ENCODE results near the gene RRH. TPM values are rescaled to one million over a fixed set of nuclear protein-coding genes. Genes with fewer than 3 reads are reported as not detected.

The RRH gene
- total and polyA plus RNA-seq, 2 of the 4 experiments (the other 2 are of a cell fraction): 0.05 TPM; not detected in 1

- Histone ChIP-seq H3K27ac (ENCODE audit: insufficient read depth, low read length) (no peak overlapping the region), H3K9me3 (ENCODE audit: control insufficient read depth, insufficient read depth, low read length) (no peaks in the 10 kb centered on the region), H2BK20ac (ENCODE audit: low read depth, low read length) (no peak overlapping the region), H3K4me3 (ENCODE audit: insufficient read depth, low read depth, low read length) (no peak overlapping the region), H2AK5ac (ENCODE audit: low read depth, low read length) (no peak overlapping the region), H3K4me2 (ENCODE audit: low read depth, low read length) (no peak overlapping the region), H3K4ac (ENCODE audit: low read depth, low read length) (no peak overlapping the region), H3K36me3 (ENCODE audit: control insufficient read depth, insufficient read depth, low read length) (no peaks in the 10 kb centered on the region), H3K79me1 (ENCODE audit: low read depth in 1 of 2, low read length in 2 of 2) (no peaks in the 10 kb centered on the region), H2AK9ac (replicated peaks; ENCODE audit: low read depth, low read length, poor library complexity) (no peak overlapping the region), H2BK15ac (ENCODE audit: low read depth, low read length) (no peak overlapping the region), H2BK120ac (ENCODE audit: low read depth, low read length) (no peak overlapping the region), H3K4me1 (ENCODE audit: control insufficient read depth, insufficient read depth, low read length) (no peaks in the 10 kb centered on the region), H3K27me3 (ENCODE audit: control insufficient read depth, insufficient read depth, low read length) (peaks cover 1% of the 10 kb centered on the region; the same call in 1 of the 2 replicates), H3K18ac (ENCODE audit: low read depth, low read length) (no peak overlapping the region), H2BK5ac (ENCODE audit: low read depth, low read length, poor library complexity, severe bottlenecking) (no peak overlapping the region), H4K5ac (ENCODE audit: low read depth, low read length) (no peak overlapping the region), H4K20me1 (ENCODE audit: insufficient read depth, low read length) (no peaks in the 10 kb centered on the region), H2AFZ (replicated peaks; ENCODE audit: low read length, poor library complexity) (no peak overlapping the region), H4K8ac (ENCODE audit: low read depth in 2 of 2, low read length in 2 of 2) (no peak overlapping the region), H3K14ac (replicated peaks; ENCODE audit: low read depth, low read length) (no peak overlapping the region), H3K23ac (ENCODE audit: low read depth, low read length) (no peak overlapping the region), H3K9ac (ENCODE audit: low read depth, low read length) (no peak overlapping the region), H4K91ac (ENCODE audit: insufficient read depth, low read depth, low read length) (no peak overlapping the region), H3K56ac (ENCODE audit: extremely low read depth, insufficient read depth, low read length) (no peak overlapping the region), H3K9me1 (ENCODE audit: insufficient read depth, low read length) (no peaks in the 10 kb centered on the region; the same call in 1 of the 2 replicates)
- ChIA-PET POLR2A (ENCODE audit: unreplicated experiment) (no interaction called here), CTCF (no interaction called here)
- in situ Hi-C loops (cut with MboI; ENCODE audit: low sequenced_read_pairs): no loop called here
- no peak for ATAC-seq (ENCODE audit: low read depth)
- no TSS peak for BruUV-seq (replicated peaks)
- intact Hi-C loops (cut with micrococcal nuclease): no loop called here
- no CpG with 5 or more reads among the region's 4 CpGs for WGBS, 2 experiments (ENCODE audit: extremely low coverage in 2 of 2, insufficient read length in 1 of 2)
- TF ChIP-seq CHD1 (IDR thresholded peaks at IDR 0.05; ENCODE audit: low read depth, low read length): no peak
- no peak for TF ChIP-seq MAZ (IDR thresholded peaks at IDR 0.05; ENCODE audit: borderline replicate concordance, low read depth, low read length)
- TF ChIP-seq POLR2A (IDR thresholded peaks at IDR 0.05; ENCODE audit: low read depth, low read length): no peak
- no peak for TF ChIP-seq MAFK (IDR thresholded peaks at IDR 0.05; ENCODE audit: low read depth, low read length)
- TF ChIP-seq RFX5 (IDR thresholded peaks at IDR 0.05; ENCODE audit: low read depth, low read length): no peak
- TF ChIP-seq RCOR1 (IDR thresholded peaks at IDR 0.05; ENCODE audit: insufficient replicate concordance, low read length): no peak
- no peak for TF ChIP-seq FOS (IDR thresholded peaks at IDR 0.05; ENCODE audit: low read depth, low read length)
- TF ChIP-seq SMC3 (IDR thresholded peaks at IDR 0.05; ENCODE audit: low read depth, low read length): no peak
- no peak for TF ChIP-seq RAD21 (IDR thresholded peaks at IDR 0.05; ENCODE audit: low read length)
- no peak for TF ChIP-seq NFE2L2 (IDR thresholded peaks at IDR 0.05; ENCODE audit: low read depth, low read length)
- no peak for TF ChIP-seq ELK1 (IDR thresholded peaks at IDR 0.05; ENCODE audit: borderline replicate concordance, low read depth, low read length)
- TF ChIP-seq MXI1 (IDR thresholded peaks at IDR 0.05; ENCODE audit: borderline replicate concordance, low read depth, low read length): no peak
- no peak for TF ChIP-seq CEBPB (IDR thresholded peaks at IDR 0.05; ENCODE audit: low read depth, low read length)
- DNase-seq: no peak
- dilution Hi-C loops (cut with HindIII; ENCODE audit: low sequenced_read_pairs, unreplicated experiment): no loop called here
These were observed 26.5 kb upstream of the RRH start for GRCh38 chr4:109801099-109801789.
